ENCODE measurements around the gene NUP93.
A peak's percentile ranks its signal among the peaks of the same experiment; 100 is the strongest.

- TF ChIP-seq CTCF (optimal IDR thresholded peaks at IDR 0.05 in 1 of 3, IDR thresholded peaks at IDR 0.05 in 1 of 3, conservative IDR thresholded peaks at IDR 0.05 in 1 of 3; ENCODE audit: extremely low read depth in 1 of 3, insufficient read depth in 2 of 3, low read length in 3 of 3) = peak in 1 of 3 experiments; percentile 33
- TF ChIP-seq EZH2 (IDR thresholded peaks at IDR 0.05; ENCODE audit: low read length) = no peak
Measured at GRCh38 chr16:56874800-56875199, 144.9 kb downstream of the NUP93 start.

Data from keratinocyte (primary cell).